Muscle layer of duodenum (tissue), 2 donors: ENCODE measurements around the gene F10.
"Not testable (repeated sequence)": the region's sequence is repeated elsewhere in the genome, so short reads cannot be mapped to it uniquely, and the experiment has no call there.

ENCODE experiments used
- H3K27ac ChIP-seq: one replicate; pipeline ENCODE4 v1.7.0; 2013; ENCODE audit warnings: mild to moderate bottlenecking, low read length
- H3K27me3 ChIP-seq: one replicate; pipeline ENCODE4 v1.7.0; 2013; ENCODE audit warnings: low read depth, mild to moderate bottlenecking, control low read depth, low read length
- H3K36me3 ChIP-seq, 2 donors: one replicate each; pipeline ENCODE4 v1.7.0; 2013; ENCODE audit warnings: low read length in 2 of 2, control low read depth in 1 of 2, mild to moderate bottlenecking in 1 of 2; ENCODE audit not compliant: insufficient read depth in 2 of 2, control insufficient read depth in 1 of 2
- H3K4me1 ChIP-seq, 2 donors: one replicate each; pipeline ENCODE4 v1.7.0; 2013; ENCODE audit warnings: low read length in 2 of 2, mild to moderate bottlenecking in 2 of 2, control low read depth in 1 of 2, moderate library complexity in 1 of 2; ENCODE audit not compliant: insufficient read depth in 2 of 2, control insufficient read depth in 1 of 2
- H3K4me3 ChIP-seq, 2 donors: one replicate each; pipeline ENCODE4 v1.7.0; 2013; ENCODE audit warnings: low read length in 2 of 2, low read depth in 1 of 2, mild to moderate bottlenecking in 1 of 2
- H3K9me3 ChIP-seq, 2 donors: one replicate each; pipeline ENCODE4 v1.7.0; 2013; ENCODE audit warnings: low read length in 2 of 2, control low read depth in 1 of 2, mild to moderate bottlenecking in 1 of 2; ENCODE audit not compliant: control insufficient read depth in 1 of 2
- donor health status: healthy.

Gene F10

DNA sequence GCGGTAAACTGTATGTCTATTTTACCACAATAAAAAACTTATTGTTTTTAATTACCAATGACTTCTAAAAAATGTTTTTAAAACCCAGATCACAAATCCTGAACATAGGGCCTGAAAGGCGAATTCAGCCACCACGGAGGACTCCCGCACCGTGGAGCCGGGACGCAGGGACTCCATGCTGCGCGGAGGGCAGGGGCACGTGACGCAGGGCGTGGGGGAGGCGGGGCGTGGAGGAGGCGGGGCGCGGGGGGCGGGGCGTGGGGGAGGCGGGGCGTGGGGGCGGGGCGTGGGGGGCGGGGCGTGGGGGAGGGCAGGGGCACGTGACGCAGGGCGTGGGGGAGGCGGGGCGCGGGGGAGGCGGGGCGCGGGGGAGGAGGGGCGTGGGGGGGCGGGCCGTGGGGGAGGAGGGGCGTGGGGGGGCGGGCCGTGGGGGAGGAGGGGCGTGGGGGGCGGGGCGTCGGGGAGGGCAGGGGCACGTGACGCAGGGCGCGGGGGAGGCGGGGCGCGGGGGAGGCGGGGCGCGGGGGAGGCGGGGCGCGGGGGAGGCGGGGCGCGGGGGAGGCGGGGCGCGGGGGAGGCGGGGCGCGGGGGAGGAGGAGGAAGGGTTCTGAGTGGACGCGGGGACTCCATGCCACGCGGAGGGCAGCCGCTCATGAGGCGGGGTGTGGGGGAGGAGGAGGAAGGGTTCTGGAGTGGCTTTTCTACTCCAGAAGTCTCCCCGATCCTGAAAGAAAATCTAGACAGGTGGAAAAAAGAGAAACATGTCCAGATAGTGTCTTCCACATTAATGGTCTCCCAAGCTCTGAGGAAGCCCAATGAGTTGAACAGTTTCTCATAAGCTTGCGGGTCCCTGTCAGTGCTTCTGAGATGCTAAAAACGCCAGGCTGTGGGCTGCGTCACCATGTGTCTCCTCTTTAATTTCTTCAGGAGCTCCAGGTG lies 31.5 kb downstream of the F10 start:
- H3K4me1 ChIP-seq = peaks cover 0 to 11% of the 10 kb centered on the region in 2 donors
- H3K4me3 ChIP-seq = peak overlapping the region; percentile 53 to 58
- H3K36me3 ChIP-seq = no peaks in the 10 kb centered on the region
- no peaks in the 10 kb centered on the region for H3K9me3 ChIP-seq
- no peaks in the 10 kb centered on the region for H3K27me3 ChIP-seq
- H3K27ac ChIP-seq = peak overlapping the region; percentile 49

GRCh38 chr13:113155201-113155600 lies 32.6 kb downstream of the F10 start:
- Histone ChIP-seq H3K36me3 (no peaks in the 10 kb centered on the region), H3K9me3 (no peaks in the 10 kb centered on the region), H3K4me3 (no peak overlapping the region), H3K27ac (no peak overlapping the region), H3K4me1 (peaks cover 0 to 11% of the 10 kb centered on the region in 2 donors), H3K27me3 (no peaks in the 10 kb centered on the region)

DNA sequence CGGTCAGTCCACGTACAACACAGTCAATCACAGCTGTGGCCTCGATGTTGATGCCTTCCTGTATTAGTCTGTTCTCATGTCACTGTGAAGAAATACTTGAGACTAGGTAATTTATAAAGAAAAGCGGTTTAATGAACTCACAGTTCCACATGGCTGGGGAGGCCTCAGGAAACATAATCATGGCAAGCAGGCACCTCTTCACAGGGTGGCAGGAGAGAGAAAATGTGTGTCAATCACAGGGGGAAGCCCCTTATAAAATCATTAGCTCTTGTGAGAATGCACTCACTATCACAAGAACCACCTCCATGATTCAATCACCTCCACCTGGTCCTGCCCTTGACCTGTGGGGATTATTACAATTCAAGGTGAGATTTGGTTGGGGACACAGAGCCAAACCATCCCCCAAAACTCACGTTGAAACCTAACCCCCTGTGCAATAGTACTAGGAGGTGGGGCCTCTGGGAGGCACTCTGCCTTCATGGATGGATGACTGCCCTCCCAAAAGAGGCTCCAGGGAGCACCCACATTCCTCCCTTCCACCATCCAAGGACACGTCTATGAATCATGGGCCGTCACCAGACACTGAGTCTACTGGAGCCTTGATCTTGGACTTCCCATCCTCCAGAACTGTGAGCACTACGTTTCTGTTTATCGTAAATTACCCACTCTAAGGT lies 33.5 kb downstream of the F10 start:
- no peak overlapping the region for H3K4me3 ChIP-seq

GRCh38 chr13:113157206-113157928 lies 34.8 kb downstream of the F10 start:
- Histone ChIP-seq H3K9me3 (no peaks in the 10 kb centered on the region), H3K4me1 (peaks cover 0 to 11% of the 10 kb centered on the region in 2 donors), H3K36me3 (no peaks in the 10 kb centered on the region), H3K4me3 (no peak overlapping the region), H3K27ac (no peak overlapping the region), H3K27me3 (no peaks in the 10 kb centered on the region)

More for the DNA sequence above, 33.5 kb downstream of the F10 start:
- Histone ChIP-seq H3K36me3 (no peaks in the 10 kb centered on the region), H3K4me1 (peaks cover 0 to 11% of the 10 kb centered on the region in 2 donors), H3K27ac (no peak overlapping the region), H3K9me3 (no peaks in the 10 kb centered on the region), H3K27me3 (no peaks in the 10 kb centered on the region)

GRCh38 chr13:113157929-113158747 lies 35.5 kb downstream of the F10 start, which contains the start of gene PROZ:
Gene PROZ, plus strand, starts transcription at chr13:113158648. Its CDS starts 13 bp downstream, at chr13:113158661.
- Histone ChIP-seq H3K27me3 (peaks cover 5% of the 10 kb centered on the region), H3K4me3 (no peak within 1 kb of the TSS), H3K4me1 (peaks cover 0 to 4% of the 10 kb centered on the region in 2 donors), H3K36me3 (no peaks in the 10 kb centered on the region), H3K27ac (no peak within 1 kb of the TSS), H3K9me3 (no peaks in the 10 kb centered on the region)

DNA sequence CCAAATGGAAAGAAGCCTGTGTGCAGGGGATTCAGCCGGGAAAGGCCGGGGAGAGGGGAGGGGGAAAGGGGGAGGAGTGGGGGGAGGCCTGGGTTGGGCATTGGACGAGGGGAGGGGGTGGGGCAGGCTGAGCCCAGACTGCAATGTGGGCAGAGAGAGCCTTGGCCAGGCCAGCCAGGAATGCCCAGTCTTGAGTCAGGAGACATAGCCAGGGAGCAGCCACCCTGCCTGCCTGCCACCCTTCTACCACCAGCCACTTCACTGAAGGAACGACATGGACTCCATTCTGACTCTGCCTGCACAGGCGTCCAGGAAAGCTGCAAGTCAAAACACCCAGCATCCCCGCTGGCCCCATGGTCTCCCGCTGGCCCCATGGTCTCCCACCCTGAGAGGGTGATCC lies 36.3 kb downstream of the F10 start:
- no peaks in the 10 kb centered on the region for H3K4me1 ChIP-seq
- H3K27me3 ChIP-seq = peaks cover 7% of the 10 kb centered on the region
- H3K9me3 ChIP-seq = no peaks in the 10 kb centered on the region
- H3K36me3 ChIP-seq = no peaks in the 10 kb centered on the region
- H3K27ac ChIP-seq = no peak overlapping the region
- no peak overlapping the region for H3K4me3 ChIP-seq

- no peaks in the 10 kb centered on the region for H3K4me1 ChIP-seq
- H3K4me3 ChIP-seq = no peak overlapping the region
- peaks cover 7% of the 10 kb centered on the region for H3K27me3 ChIP-seq
- H3K36me3 ChIP-seq = no peaks in the 10 kb centered on the region
- no peaks in the 10 kb centered on the region for H3K9me3 ChIP-seq
- H3K27ac ChIP-seq = no peak overlapping the region
Observed at GRCh38 chr13:113159701-113160100, 37.1 kb downstream of the F10 start.

- H3K4me1 ChIP-seq = no peaks in the 10 kb centered on the region
- peaks cover 7% of the 10 kb centered on the region for H3K27me3 ChIP-seq
- H3K9me3 ChIP-seq = no peaks in the 10 kb centered on the region
- no peaks in the 10 kb centered on the region for H3K36me3 ChIP-seq
- no peak overlapping the region for H3K4me3 ChIP-seq
- H3K27ac ChIP-seq = no peak overlapping the region
Observed at GRCh38 chr13:113160983-113161382, 38.4 kb downstream of the F10 start.

- Histone ChIP-seq H3K4me3 (no peak overlapping the region), H3K27me3 (peaks cover 7% of the 10 kb centered on the region), H3K9me3 (no peaks in the 10 kb centered on the region), H3K36me3 (no peaks in the 10 kb centered on the region), H3K4me1 (no peaks in the 10 kb centered on the region), H3K27ac (no peak overlapping the region)
Observed at GRCh38 chr13:113161433-113161832, 38.8 kb downstream of the F10 start.

DNA sequence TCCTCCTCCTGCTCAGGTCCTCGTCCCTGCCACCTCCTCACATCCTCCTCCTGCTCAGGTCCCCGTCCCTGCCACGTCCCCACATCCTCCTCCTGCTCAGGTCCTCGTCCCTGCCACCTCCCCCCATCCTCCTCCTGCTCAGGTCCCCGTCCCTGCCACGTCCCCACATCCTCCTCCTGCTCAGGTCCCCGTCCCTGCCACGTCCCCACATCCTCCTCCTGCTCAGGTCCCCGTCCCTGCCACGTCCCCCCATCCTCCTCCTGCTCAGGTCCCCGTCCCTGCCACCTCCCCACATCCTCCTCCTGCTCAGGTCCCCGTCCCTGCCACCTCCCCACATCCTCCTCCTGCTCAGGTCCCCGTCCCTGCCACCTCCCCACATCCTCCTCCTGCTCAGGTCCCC lies 39.4 kb downstream of the F10 start:
- not testable (repeated sequence) for H3K9me3 ChIP-seq, H3K4me3 ChIP-seq, H3K4me1 ChIP-seq, H3K36me3 ChIP-seq, H3K27me3 ChIP-seq, H3K27ac ChIP-seq
